NT2/D1 (cell line): Measurements from ENCODE around the gene OS9.

Source experiments
- SUZ12 ChIP-seq: IDR thresholded peaks from 2 replicates; pipeline ENCODE4 v1.6.1; 2011; ENCODE audit not compliant: insufficient read length, insufficient read depth; ENCODE audit errors: extremely low read depth
- YY1 ChIP-seq: IDR thresholded peaks from 2 replicates; pipeline ENCODE4 v1.6.1; 2011; ENCODE audit not compliant: insufficient read length, insufficient read depth
- ZNF274 ChIP-seq: IDR thresholded peaks from 2 replicates; pipeline ENCODE4 v1.6.1; 2011; ENCODE audit warnings: mild to moderate bottlenecking, low read depth, low read length

DNA sequence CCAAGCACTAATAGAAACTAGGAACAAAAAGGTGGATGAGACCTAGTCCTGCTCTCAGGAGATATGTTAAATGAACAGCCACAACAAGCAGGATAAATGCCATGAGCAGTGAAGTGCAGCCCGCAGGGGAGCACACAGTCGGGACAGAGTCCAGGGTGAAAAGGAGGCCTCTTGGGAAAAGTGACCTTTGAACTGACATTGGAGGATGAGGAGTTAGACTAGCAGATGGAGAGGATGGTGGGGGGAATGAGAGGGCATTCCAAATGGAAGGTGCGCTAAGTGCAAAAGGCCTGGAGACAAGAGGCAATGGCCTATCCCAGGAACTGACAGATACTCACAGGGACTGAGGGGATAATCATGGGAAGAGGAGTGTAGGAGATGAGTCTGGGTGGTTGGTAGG, 4.5 kb downstream of the OS9 start:
- TF ChIP-seq ZNF274 (no peak), YY1 (no peak), SUZ12 (no peak)
